Karpas-422 (cell line): ENCODE measurements around the gene ZP3. TPM values are rescaled to one million over a fixed set of nuclear protein-coding genes. Genes with fewer than 3 reads are reported as not detected.

Experiments
- DNase-seq: peaks from one replicate; pipeline ENCODE4 v3.0.0-alpha.2; 2015
- H2AFZ ChIP-seq: fragments of 200-600 bp; sonication (generic); 2 replicates; pipeline ENCODE4 v1.6.1; 2014; ENCODE audit warnings: antibody characterized with exemption, low read length, mixed read lengths
- H3K27ac ChIP-seq: fragments of 200-600 bp; sonication (generic); 2 replicates; pipeline ENCODE4 v1.5.1; 2014; ENCODE audit warnings: mild to moderate bottlenecking, low read length, moderate library complexity
- H3K27me3 ChIP-seq: fragments of 200-600 bp; sonication (generic); 2 replicates; pipeline ENCODE4 v1.6.1; 2014; ENCODE audit warnings: low read length, mixed read lengths
- H3K36me3 ChIP-seq: fragments of 200-600 bp; sonication (generic); 2 replicates; pipeline ENCODE4 v1.6.1; 2014; ENCODE audit warnings: low read length, mixed read lengths; ENCODE audit not compliant: insufficient read depth
- H3K4me1 ChIP-seq: fragments of 200-600 bp; sonication (generic); 2 replicates; pipeline ENCODE4 v1.6.1; 2014; ENCODE audit warnings: mild to moderate bottlenecking, low read length, mixed read lengths
- H3K4me2 ChIP-seq: fragments of 200-600 bp; sonication (generic); 2 replicates; pipeline ENCODE4 v1.6.1; 2014; ENCODE audit warnings: low read length, low read depth, mild to moderate bottlenecking; ENCODE audit not compliant: poor library complexity, severe bottlenecking
- H3K4me3 ChIP-seq: fragments of 200-600 bp; sonication (generic); 2 replicates; pipeline ENCODE4 v1.5.1; 2014; ENCODE audit warnings: mild to moderate bottlenecking, antibody characterized with exemption, low read length, mixed read lengths
- H3K79me2 ChIP-seq: fragments of 200-600 bp; sonication (generic); 2 replicates; pipeline ENCODE4 v1.6.1; 2014; ENCODE audit warnings: mild to moderate bottlenecking, low read length, mixed read lengths
- H3K9ac ChIP-seq: fragments of 200-600 bp; sonication (generic); 2 replicates; pipeline ENCODE4 v1.6.0; 2014; ENCODE audit warnings: low read length
- H3K9me2 ChIP-seq: fragments of 200-600 bp; sonication (generic), shearing (Covaris generic); replicated peaks from 2 replicates; pipeline ENCODE4 v1.6.0; 2014; ENCODE audit warnings: mild to moderate bottlenecking, low read length, moderate library complexity; ENCODE audit not compliant: insufficient read depth
- H3K9me3 ChIP-seq: fragments of 300-700, 200-600 bp; sonication (generic); 2 replicates; pipeline ENCODE4 v1.6.1; 2014; ENCODE audit warnings: low read length, mixed read lengths
- H4K20me1 ChIP-seq: fragments of 200-600 bp; sonication (generic); 2 replicates; pipeline ENCODE4 v1.6.1; 2014; ENCODE audit warnings: mild to moderate bottlenecking, antibody characterized with exemption, low read length, low read depth; ENCODE audit not compliant: insufficient read depth
- total RNA-seq: library from RNA; depleted of rRNA; stranded (reverse); fragments of >200 nt; shearing (Covaris generic); gene quantifications from 2 replicates; pipeline ENCODE4 v1.2.3, GENCODE V29; 2014; ENCODE audit warnings: low replicate concordance; rRNA removed

The ZP3 gene
- not detected in 2 replicates for total RNA-seq

GRCh38 chr7:76424413-76425111 lies at the start of gene ZP3:
Gene ZP3 (plus strand): TSS chr7:76424950. CDS start chr7:76424965, 15 bp downstream.
- no peak within 1 kb of the TSS for H3K9ac ChIP-seq
- H3K4me3 ChIP-seq = no peak within 1 kb of the TSS
- no peaks in the 10 kb centered on the region for H3K9me3 ChIP-seq
- peaks cover 5% of the 10 kb centered on the region for H3K4me1 ChIP-seq
- H3K36me3 ChIP-seq = no peaks in the 10 kb centered on the region
- H4K20me1 ChIP-seq = no peaks in the 10 kb centered on the region
- H2AFZ ChIP-seq = no peak within 1 kb of the TSS
- no peak within 1 kb of the TSS for H3K4me2 ChIP-seq
- no peaks in the 10 kb centered on the region for H3K27me3 ChIP-seq
- no peak for DNase-seq
- H3K79me2 ChIP-seq = no peaks in the 10 kb centered on the region
- no peaks in the 10 kb centered on the region for H3K9me2 ChIP-seq
- H3K27ac ChIP-seq = no peak within 1 kb of the TSS

GRCh38 chr7:76375251-76375650 lies 49.5 kb upstream of the ZP3 start:
- Histone ChIP-seq H3K27me3 (no peaks in the 10 kb centered on the region), H3K79me2 (no peaks in the 10 kb centered on the region), H3K27ac (no peak overlapping the region), H3K4me1 (peaks cover 20% of the 10 kb centered on the region), H3K36me3 (no peaks in the 10 kb centered on the region), H2AFZ (no peak overlapping the region), H3K9ac (no peak overlapping the region), H4K20me1 (no peaks in the 10 kb centered on the region), H3K9me2 (no peaks in the 10 kb centered on the region), H3K9me3 (no peaks in the 10 kb centered on the region), H3K4me2 (no peak overlapping the region), H3K4me3 (no peak overlapping the region)
- DNase-seq = no peak

- H3K9ac ChIP-seq = peak overlapping the region; percentile 49
These were observed 47.4 kb upstream of the ZP3 start for GRCh38 chr7:76377186-76377918.

GRCh38 chr7:76380623-76380966 lies 44.2 kb upstream of the ZP3 start:
- H3K4me2 ChIP-seq = peak overlapping the region; percentile 74
- H3K27ac ChIP-seq = no peak overlapping the region
- H3K4me1 ChIP-seq = peaks cover 22% of the 10 kb centered on the region
- no peak for DNase-seq
- H3K4me3 ChIP-seq = peak overlapping the region; percentile 60; the same call in 1 of the 2 replicates
- H3K27me3 ChIP-seq = no peaks in the 10 kb centered on the region
- no peaks in the 10 kb centered on the region for H3K79me2 ChIP-seq
- H3K9me3 ChIP-seq = no peaks in the 10 kb centered on the region
- no peak overlapping the region for H2AFZ ChIP-seq
- no peaks in the 10 kb centered on the region for H4K20me1 ChIP-seq
- H3K9me2 ChIP-seq = no peaks in the 10 kb centered on the region
- H3K36me3 ChIP-seq = no peaks in the 10 kb centered on the region
- H3K9ac ChIP-seq = peak overlapping the region; percentile 61; the same call in 1 of the 2 replicates

More at GRCh38 chr7:76377186-76377918, 47.4 kb upstream of the ZP3 start:
- H2AFZ ChIP-seq = no peak overlapping the region
- no peaks in the 10 kb centered on the region for H3K9me3 ChIP-seq
- no peaks in the 10 kb centered on the region for H3K27me3 ChIP-seq
- DNase-seq = peak; percentile 70
- no peaks in the 10 kb centered on the region for H3K9me2 ChIP-seq
- H3K36me3 ChIP-seq = no peaks in the 10 kb centered on the region
- H3K79me2 ChIP-seq = no peaks in the 10 kb centered on the region
- peaks cover 22% of the 10 kb centered on the region for H3K4me1 ChIP-seq
- no peaks in the 10 kb centered on the region for H4K20me1 ChIP-seq
- peak overlapping the region; percentile 32; the same call in 1 of the 2 replicates for H3K4me3 ChIP-seq
- H3K4me2 ChIP-seq = peak overlapping the region; percentile 59
- H3K27ac ChIP-seq = no peak overlapping the region

GRCh38 chr7:76381814-76382213 lies 42.9 kb upstream of the ZP3 start:
- H3K9me2 ChIP-seq = no peaks in the 10 kb centered on the region
- H3K27ac ChIP-seq = no peak overlapping the region
- H3K9ac ChIP-seq = no peak overlapping the region
- H3K4me3 ChIP-seq = no peak overlapping the region
- H3K27me3 ChIP-seq = no peaks in the 10 kb centered on the region
- no peaks in the 10 kb centered on the region for H3K9me3 ChIP-seq
- no peaks in the 10 kb centered on the region for H3K79me2 ChIP-seq
- H3K4me2 ChIP-seq = no peak overlapping the region
- no peak for DNase-seq
- peaks cover 22% of the 10 kb centered on the region for H3K4me1 ChIP-seq
- no peak overlapping the region for H2AFZ ChIP-seq
- H4K20me1 ChIP-seq = no peaks in the 10 kb centered on the region
- H3K36me3 ChIP-seq = no peaks in the 10 kb centered on the region

GRCh38 chr7:76383089-76383944 lies 41.4 kb upstream of the ZP3 start:
- Histone ChIP-seq H3K27ac (no peak overlapping the region), H3K9me2 (no peaks in the 10 kb centered on the region), H3K27me3 (no peaks in the 10 kb centered on the region), H3K36me3 (no peaks in the 10 kb centered on the region), H2AFZ (no peak overlapping the region), H4K20me1 (no peaks in the 10 kb centered on the region), H3K79me2 (no peaks in the 10 kb centered on the region), H3K4me2 (no peak overlapping the region), H3K9ac (no peak overlapping the region), H3K9me3 (no peaks in the 10 kb centered on the region), H3K4me3 (no peak overlapping the region), H3K4me1 (peaks cover 9% of the 10 kb centered on the region)
- no peak for DNase-seq

- no peak overlapping the region for H3K4me3 ChIP-seq
- no peaks in the 10 kb centered on the region for H4K20me1 ChIP-seq
- no peaks in the 10 kb centered on the region for H3K9me2 ChIP-seq
- H3K9ac ChIP-seq = no peak overlapping the region
- H3K9me3 ChIP-seq = no peaks in the 10 kb centered on the region
- no peaks in the 10 kb centered on the region for H3K27me3 ChIP-seq
- no peak overlapping the region for H2AFZ ChIP-seq
- DNase-seq = no peak
- H3K4me2 ChIP-seq = no peak overlapping the region
- H3K79me2 ChIP-seq = no peaks in the 10 kb centered on the region
- no peak overlapping the region for H3K27ac ChIP-seq
- peaks cover 8% of the 10 kb centered on the region; the same call in 1 of the 2 replicates for H3K4me1 ChIP-seq
- no peaks in the 10 kb centered on the region for H3K36me3 ChIP-seq
These were observed 38.0 kb upstream of the ZP3 start for GRCh38 chr7:76386691-76387260.
